Measurements from ENCODE around the gene CENPV. TPM values are rescaled to one million over a fixed set of nuclear protein-coding genes. Genes with fewer than 3 reads are reported as not detected.
A peak's percentile ranks its signal among the peaks of the same experiment; 100 is the strongest.
"Not testable (repeated sequence)": the region's sequence is repeated elsewhere in the genome, so short reads cannot be mapped to it uniquely, and the experiment has no call there.

Gene CENPV
- total RNA-seq, 1 donor from 2014 or later, result 220 TPM

DNA sequence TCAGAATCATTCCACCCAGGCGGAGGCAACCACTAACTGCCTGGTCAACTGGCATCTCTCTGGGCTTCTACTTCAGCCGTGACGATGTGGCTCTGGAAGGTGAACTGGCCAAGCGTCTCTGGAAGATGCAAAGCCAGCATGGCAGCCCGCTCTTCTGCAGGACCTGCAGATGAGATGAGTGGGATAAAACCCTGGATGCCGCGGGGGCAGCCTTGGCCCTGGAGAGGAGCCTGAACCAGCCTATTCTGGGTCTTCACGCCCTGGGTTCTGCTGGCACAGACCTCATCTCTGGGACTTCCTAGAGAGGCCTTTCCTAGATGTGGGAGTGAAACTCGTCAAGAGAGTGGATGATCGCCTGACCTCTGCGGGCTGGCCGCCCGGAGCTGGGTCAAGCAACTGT is 38.2 kb upstream of the CENPV start:
- no peaks in the 10 kb centered on the region for H3K4me1 ChIP-seq
- TF ChIP-seq EZH2 (IDR thresholded peaks at IDR 0.05) (no peak), EZH2phosphoT487 (IDR thresholded peaks at IDR 0.05) (no peak)
- TF ChIP-seq, protein P1, sequence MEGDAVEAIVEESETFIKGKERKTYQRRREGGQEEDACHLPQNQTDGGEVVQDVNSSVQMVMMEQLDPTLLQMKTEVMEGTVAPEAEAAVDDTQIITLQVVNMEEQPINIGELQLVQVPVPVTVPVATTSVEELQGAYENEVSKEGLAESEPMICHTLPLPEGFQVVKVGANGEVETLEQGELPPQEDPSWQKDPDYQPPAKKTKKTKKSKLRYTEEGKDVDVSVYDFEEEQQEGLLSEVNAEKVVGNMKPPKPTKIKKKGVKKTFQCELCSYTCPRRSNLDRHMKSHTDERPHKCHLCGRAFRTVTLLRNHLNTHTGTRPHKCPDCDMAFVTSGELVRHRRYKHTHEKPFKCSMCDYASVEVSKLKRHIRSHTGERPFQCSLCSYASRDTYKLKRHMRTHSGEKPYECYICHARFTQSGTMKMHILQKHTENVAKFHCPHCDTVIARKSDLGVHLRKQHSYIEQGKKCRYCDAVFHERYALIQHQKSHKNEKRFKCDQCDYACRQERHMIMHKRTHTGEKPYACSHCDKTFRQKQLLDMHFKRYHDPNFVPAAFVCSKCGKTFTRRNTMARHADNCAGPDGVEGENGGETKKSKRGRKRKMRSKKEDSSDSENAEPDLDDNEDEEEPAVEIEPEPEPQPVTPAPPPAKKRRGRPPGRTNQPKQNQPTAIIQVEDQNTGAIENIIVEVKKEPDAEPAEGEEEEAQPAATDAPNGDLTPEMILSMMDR (IDR thresholded peaks at IDR 0.05), result no peak
- H3K36me3 Mint-ChIP-seq, result no peaks in the 10 kb centered on the region
- no peaks in the 10 kb centered on the region for H4K20me1 ChIP-seq (ENCODE audit: low read depth)
- no peaks in the 10 kb centered on the region for H3K9me3 ChIP-seq (ENCODE audit: low read depth)
- H3K27ac Mint-ChIP-seq, result no peak overlapping the region
- no peak overlapping the region for H3K9ac ChIP-seq
- H2AFZ ChIP-seq (replicated peaks), result no peak overlapping the region
- H3K36me3 ChIP-seq, result no peaks in the 10 kb centered on the region
- peaks cover 7% of the 10 kb centered on the region for H3K4me1 Mint-ChIP-seq
- no peak overlapping the region for H3K4me3 Mint-ChIP-seq
- no peaks in the 10 kb centered on the region for H3K79me2 ChIP-seq (ENCODE audit: low read depth)
- peaks cover 20% of the 10 kb centered on the region for H3F3A ChIP-seq (ENCODE audit: low read depth)
- no peak overlapping the region for H3K4me2 ChIP-seq
- H3K27ac ChIP-seq, result no peak overlapping the region
- peaks cover 6% of the 10 kb centered on the region for H3K27me3 Mint-ChIP-seq (ENCODE audit: insufficient read depth, low read depth)
- H3K9me3 Mint-ChIP-seq, result no peaks in the 10 kb centered on the region
- no peaks in the 10 kb centered on the region for H3K27me3 ChIP-seq
- no peak overlapping the region for H3K4me3 ChIP-seq
- no peak for DNase-seq (ENCODE audit: low spot score)

DNA sequence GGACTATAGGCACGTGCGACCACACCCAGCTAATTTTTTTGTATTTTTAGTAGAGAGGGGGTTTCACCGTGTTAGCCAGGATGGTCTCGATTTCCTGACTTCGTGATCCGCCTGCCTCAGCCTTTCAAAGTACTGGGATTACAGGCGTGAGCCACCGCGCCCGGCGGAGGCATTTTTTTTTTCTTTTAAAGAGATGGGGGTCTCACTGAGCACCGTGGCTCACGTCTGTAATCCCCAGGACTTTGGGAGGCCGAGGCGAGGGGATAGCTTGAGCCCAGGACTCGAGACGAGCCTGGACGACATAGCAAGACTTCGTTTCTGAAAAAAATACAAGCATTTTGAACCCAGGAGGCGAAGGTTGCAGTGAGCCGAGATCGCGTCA is 32.8 kb upstream of the CENPV start:
- Mint-ChIP-seq H3K27me3 (ENCODE audit: insufficient read depth, low read depth) (peaks cover 18% of the 10 kb centered on the region), H3K36me3 (peaks cover 21% of the 10 kb centered on the region), H3K4me3 (peak overlapping the region; percentile 92), H3K4me1 (peaks cover 31% of the 10 kb centered on the region)
- Histone ChIP-seq H4K20me1 (ENCODE audit: low read depth) (peaks cover 38% of the 10 kb centered on the region), H3K4me2 (peak overlapping the region; percentile 69), H3K4me3 (peak overlapping the region; percentile 53), H3F3A (ENCODE audit: low read depth) (peaks cover 64% of the 10 kb centered on the region), H2AFZ (replicated peaks) (peak overlapping the region; percentile 81), H3K4me1 (peaks cover 18% of the 10 kb centered on the region), H3K79me2 (ENCODE audit: low read depth) (peaks cover 29% of the 10 kb centered on the region)
- DNase-seq (ENCODE audit: low spot score), result peak; percentile 25
- not testable (repeated sequence) for H3K9ac ChIP-seq; H3K27ac ChIP-seq; H3K27me3 ChIP-seq; H3K9me3 ChIP-seq (ENCODE audit: low read depth); H3K9me3 Mint-ChIP-seq; H3K36me3 ChIP-seq; H3K27ac Mint-ChIP-seq

DNA sequence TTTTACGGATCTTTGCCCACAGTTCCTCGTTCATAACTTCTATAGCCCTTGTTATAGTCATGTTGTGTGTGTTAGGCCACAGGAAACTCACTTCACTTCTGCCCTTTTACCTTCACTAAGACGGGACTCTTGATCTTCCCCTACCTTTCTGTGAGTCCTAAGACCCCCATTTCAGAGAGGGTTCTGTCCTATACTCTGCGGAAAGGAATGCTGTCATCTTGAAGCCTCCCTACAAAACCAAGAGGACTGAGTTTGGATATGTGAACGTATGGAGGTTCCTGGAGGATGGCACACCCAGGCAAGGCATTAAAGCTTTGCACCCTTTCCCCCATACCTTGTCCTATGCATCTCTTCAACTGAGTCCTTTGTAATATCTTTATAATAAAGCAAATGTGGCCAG is 31.3 kb upstream of the CENPV start:
- Mint-ChIP-seq H3K4me1 (peaks cover 37% of the 10 kb centered on the region), H3K27ac (no peak overlapping the region), H3K4me3 (no peak overlapping the region), H3K27me3 (ENCODE audit: insufficient read depth, low read depth) (peaks cover 18% of the 10 kb centered on the region), H3K9me3 (peaks cover 8% of the 10 kb centered on the region), H3K36me3 (peaks cover 24% of the 10 kb centered on the region)
- Histone ChIP-seq H3K4me1 (peaks cover 21% of the 10 kb centered on the region), H2AFZ (replicated peaks) (no peak overlapping the region), H3K4me3 (no peak overlapping the region), H3K9me3 (ENCODE audit: low read depth) (no peaks in the 10 kb centered on the region), H3F3A (ENCODE audit: low read depth) (peaks cover 72% of the 10 kb centered on the region), H3K27me3 (no peaks in the 10 kb centered on the region), H3K79me2 (ENCODE audit: low read depth) (peaks cover 31% of the 10 kb centered on the region), H3K27ac (no peak overlapping the region), H3K9ac (no peak overlapping the region), H3K36me3 (peaks cover 5% of the 10 kb centered on the region), H3K4me2 (no peak overlapping the region), H4K20me1 (ENCODE audit: low read depth) (peaks cover 38% of the 10 kb centered on the region)
- DNase-seq (ENCODE audit: low spot score), result no peak
- TF ChIP-seq, protein P1 (IDR thresholded peaks at IDR 0.05), result no peak
- TF ChIP-seq EZH2phosphoT487 (IDR thresholded peaks at IDR 0.05) (no peak), EZH2 (IDR thresholded peaks at IDR 0.05) (no peak)

DNA sequence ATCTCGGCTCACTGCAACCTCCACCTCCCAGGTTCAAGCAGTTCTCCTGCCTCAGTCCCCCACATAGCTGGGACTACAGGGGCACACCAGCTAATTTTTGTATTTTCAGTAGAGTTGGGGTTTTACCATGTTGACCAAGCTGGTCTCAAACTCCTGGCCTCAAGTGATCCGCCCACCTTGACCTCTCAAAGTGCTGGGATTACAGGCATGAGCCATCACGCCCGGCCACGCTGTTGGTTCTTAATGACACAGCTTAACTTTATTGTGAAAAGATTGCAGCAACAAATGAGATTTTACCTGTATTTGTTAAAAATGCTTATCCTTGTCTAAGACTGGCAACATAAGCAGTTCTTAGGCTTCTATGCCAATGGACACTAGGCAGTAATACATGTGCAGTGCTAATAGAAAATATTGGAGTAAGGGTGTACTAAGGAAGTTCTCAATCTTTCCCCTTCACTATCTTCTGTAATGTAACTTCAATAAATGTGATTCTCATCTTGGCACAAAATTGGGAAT is 30.6 kb upstream of the CENPV start:
- H3K27ac Mint-ChIP-seq, result no peak overlapping the region
- Histone ChIP-seq H3K4me2 (peak overlapping the region; percentile 78), H3K79me2 (ENCODE audit: low read depth) (peaks cover 31% of the 10 kb centered on the region), H3K9me3 (ENCODE audit: low read depth) (no peaks in the 10 kb centered on the region), H3K4me3 (no peak overlapping the region), H3K36me3 (peaks cover 5% of the 10 kb centered on the region), H3F3A (ENCODE audit: low read depth) (peaks cover 79% of the 10 kb centered on the region), H3K4me1 (peaks cover 21% of the 10 kb centered on the region), H2AFZ (replicated peaks) (no peak overlapping the region), H3K9ac (no peak overlapping the region), H3K27ac (no peak overlapping the region), H4K20me1 (ENCODE audit: low read depth) (peaks cover 38% of the 10 kb centered on the region), H3K27me3 (no peaks in the 10 kb centered on the region)
- H3K9me3 Mint-ChIP-seq, result peaks cover 8% of the 10 kb centered on the region
- TF ChIP-seq EZH2 (IDR thresholded peaks at IDR 0.05), result no peak
- TF ChIP-seq EZH2phosphoT487 (IDR thresholded peaks at IDR 0.05), result no peak
- TF ChIP-seq, protein P1 (IDR thresholded peaks at IDR 0.05), result no peak
- H3K36me3 Mint-ChIP-seq, result peaks cover 24% of the 10 kb centered on the region
- DNase-seq (ENCODE audit: low spot score), result no peak
- peak overlapping the region; percentile 65 for H3K4me3 Mint-ChIP-seq
- H3K4me1 Mint-ChIP-seq, result peaks cover 37% of the 10 kb centered on the region
- peaks cover 18% of the 10 kb centered on the region for H3K27me3 Mint-ChIP-seq (ENCODE audit: insufficient read depth, low read depth)

Data from neural progenitor cell (in vitro differentiated cells).